ENCODE measurements around the gene SLC12A1. TPM values are rescaled to one million over a fixed set of nuclear protein-coding genes. Genes with fewer than 3 reads are reported as not detected.
A peak's percentile ranks its signal among the peaks of the same experiment; 100 is the strongest.

SLC12A1 gene
- polyA plus RNA-seq, 2 of the 4 experiments (the other 2 are of a cell fraction) = not detected

DNA sequence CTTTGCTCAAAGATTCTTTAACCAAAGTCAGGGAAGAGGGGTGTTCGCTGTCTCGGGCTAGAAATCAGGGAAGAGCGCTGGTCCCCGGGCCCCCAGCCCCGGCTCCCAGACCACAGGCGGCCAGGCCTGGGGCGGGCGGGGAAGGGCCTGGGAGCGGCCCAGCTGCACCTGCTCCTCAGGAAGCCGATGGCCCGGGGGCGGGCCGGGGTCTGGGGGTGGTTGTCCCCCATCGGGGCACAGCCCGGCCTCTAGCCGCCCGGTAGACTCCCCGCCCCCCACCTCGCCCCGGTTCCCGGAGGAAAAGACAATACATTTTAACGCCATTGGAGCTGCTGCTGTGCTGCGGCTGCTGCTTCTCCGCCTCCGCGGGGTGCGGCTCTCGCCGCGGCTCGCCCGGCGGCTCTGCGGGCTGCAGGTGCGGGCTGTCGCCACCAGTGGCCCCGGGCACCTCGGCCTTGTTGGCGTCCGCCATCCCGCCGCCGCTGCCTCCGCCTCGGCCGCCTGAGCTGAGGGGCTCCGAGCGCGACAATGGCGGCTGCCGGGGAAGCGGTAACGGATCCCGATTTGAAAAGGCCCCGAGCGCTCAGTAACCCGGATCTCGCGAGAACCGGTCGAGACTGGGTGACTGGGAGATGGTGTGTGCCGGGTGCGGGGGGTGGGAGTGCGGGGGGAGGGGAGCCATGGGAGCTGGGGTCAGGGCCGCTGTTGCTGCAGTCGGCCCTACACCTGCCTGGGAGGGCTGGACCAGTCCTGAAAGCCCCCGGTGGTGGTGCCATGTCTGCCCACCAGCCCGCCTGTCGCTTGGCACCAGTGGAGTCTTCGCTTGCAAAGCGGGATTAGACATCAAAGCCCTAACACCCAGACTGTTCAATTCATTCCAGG lies 28.1 kb upstream of the SLC12A1 start, which contains the start of gene MYEF2:
TSS of gene MYEF2 (minus strand) at position 530 of the 882 bp plus-strand sequence. CDS start at position 472, 58 bp downstream.
- H3K9me3 ChIP-seq = no peaks in the 10 kb centered on the region
- 21% methylated on average over 8 of the region's 71 CpGs for WGBS (ENCODE audit: missing lambda C conversion rate)
- peak within 1 kb of the TSS; percentile 70 for H3K4me2 ChIP-seq
- ChIA-PET CTCF (interaction anchor here (1.1 kb wide), 1 partner anchor 107 kb away, joined by 3 read pairs; no protein-coding TSS in a partner anchor), POLR2A (no interaction called here)
- DNase-seq (ENCODE audit: low read depth in 1 of 2, low spot score in 1 of 2) (peak; percentile 44 to 81), ATAC-seq (peak; percentile 96 to 98), FAIRE-seq (no peak)
- TF ChIP-seq KDM1A (IDR thresholded peaks at IDR 0.05; ENCODE audit: low read depth) (no peak), CBX8 (IDR thresholded peaks at IDR 0.05) (no peak), CHD2 (IDR thresholded peaks at IDR 0.05; ENCODE audit: low read length, partially characterized antibody) (peak; percentile 93), JUN (IDR thresholded peaks at IDR 0.05) (peak in 1 of 2 experiments; percentile 79; a peak in 3 of 5 replicates), TFCP2L1 (CRISPR knock-in tag; IDR thresholded peaks at IDR 0.05) (no peak), NR3C1 (IDR thresholded peaks at IDR 0.05) (no peak), BCL3 (IDR thresholded peaks at IDR 0.05) (peak; percentile 48; the same call in 1 of the 3 replicates), ZNF302 (CRISPR knock-in tag; IDR thresholded peaks at IDR 0.05) (no peak), MYC (IDR thresholded peaks at IDR 0.05; ENCODE audit: borderline replicate concordance, low read length) (no peak), POLR2A (IDR thresholded peaks at IDR 0.05; ENCODE audit: low read length) (0 out of 2 replicates have a peak, but pooled peaks have one; percentile 20), EHMT2 (IDR thresholded peaks at IDR 0.05; ENCODE audit: low read depth) (no peak), SREBF2 (IDR thresholded peaks at IDR 0.05) (no peak), REST (IDR thresholded peaks at IDR 0.05) (peak; percentile 98), MAX (IDR thresholded peaks at IDR 0.05) (peak; percentile 67), CBX2 (IDR thresholded peaks at IDR 0.05; ENCODE audit: borderline replicate concordance, low read depth) (no peak), BHLHE40 (IDR thresholded peaks at IDR 0.05; ENCODE audit: low read depth, low read length) (no peak), ZFP36 (IDR thresholded peaks at IDR 0.05; ENCODE audit: borderline replicate concordance, partially characterized antibody) (no peak), ZSCAN20 (CRISPR knock-in tag; IDR thresholded peaks at IDR 0.05) (no peak), CEBPB (IDR thresholded peaks at IDR 0.05) (no peak), PHF8 (IDR thresholded peaks at IDR 0.05; ENCODE audit: borderline replicate concordance, low read depth) (peak; percentile 71), GATA3 (IDR thresholded peaks at IDR 0.05; ENCODE audit: borderline replicate concordance) (no peak), RAD21 (conservative IDR thresholded peaks at IDR 0.05 in 1 of 2, IDR thresholded peaks at IDR 0.05 in 1 of 2) (no peak), E2F6 (IDR thresholded peaks at IDR 0.05; ENCODE audit: borderline replicate concordance, low read depth) (peak; percentile 67)
- TF ChIP-seq, protein P1, sequence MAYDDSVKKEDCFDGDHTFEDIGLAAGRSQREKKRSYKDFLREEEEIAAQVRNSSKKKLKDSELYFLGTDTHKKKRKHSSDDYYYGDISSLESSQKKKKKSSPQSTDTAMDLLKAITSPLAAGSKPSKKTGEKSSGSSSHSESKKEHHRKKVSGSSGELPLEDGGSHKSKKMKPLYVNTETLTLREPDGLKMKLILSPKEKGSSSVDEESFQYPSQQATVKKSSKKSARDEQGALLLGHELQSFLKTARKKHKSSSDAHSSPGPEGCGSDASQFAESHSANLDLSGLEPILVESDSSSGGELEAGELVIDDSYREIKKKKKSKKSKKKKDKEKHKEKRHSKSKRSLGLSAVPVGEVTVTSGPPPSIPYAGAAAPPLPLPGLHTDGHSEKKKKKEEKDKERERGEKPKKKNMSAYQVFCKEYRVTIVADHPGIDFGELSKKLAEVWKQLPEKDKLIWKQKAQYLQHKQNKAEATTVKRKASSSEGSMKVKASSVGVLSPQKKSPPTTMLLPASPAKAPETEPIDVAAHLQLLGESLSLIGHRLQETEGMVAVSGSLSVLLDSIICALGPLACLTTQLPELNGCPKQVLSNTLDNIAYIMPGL (CRISPR knock-in tag; IDR thresholded peaks at IDR 0.05; ENCODE audit: borderline replicate concordance) = no peak
- TF ChIP-seq, protein P2, sequence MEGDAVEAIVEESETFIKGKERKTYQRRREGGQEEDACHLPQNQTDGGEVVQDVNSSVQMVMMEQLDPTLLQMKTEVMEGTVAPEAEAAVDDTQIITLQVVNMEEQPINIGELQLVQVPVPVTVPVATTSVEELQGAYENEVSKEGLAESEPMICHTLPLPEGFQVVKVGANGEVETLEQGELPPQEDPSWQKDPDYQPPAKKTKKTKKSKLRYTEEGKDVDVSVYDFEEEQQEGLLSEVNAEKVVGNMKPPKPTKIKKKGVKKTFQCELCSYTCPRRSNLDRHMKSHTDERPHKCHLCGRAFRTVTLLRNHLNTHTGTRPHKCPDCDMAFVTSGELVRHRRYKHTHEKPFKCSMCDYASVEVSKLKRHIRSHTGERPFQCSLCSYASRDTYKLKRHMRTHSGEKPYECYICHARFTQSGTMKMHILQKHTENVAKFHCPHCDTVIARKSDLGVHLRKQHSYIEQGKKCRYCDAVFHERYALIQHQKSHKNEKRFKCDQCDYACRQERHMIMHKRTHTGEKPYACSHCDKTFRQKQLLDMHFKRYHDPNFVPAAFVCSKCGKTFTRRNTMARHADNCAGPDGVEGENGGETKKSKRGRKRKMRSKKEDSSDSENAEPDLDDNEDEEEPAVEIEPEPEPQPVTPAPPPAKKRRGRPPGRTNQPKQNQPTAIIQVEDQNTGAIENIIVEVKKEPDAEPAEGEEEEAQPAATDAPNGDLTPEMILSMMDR (IDR thresholded peaks at IDR 0.05) = no peak
- H3K4me1 ChIP-seq = peaks cover 11% of the 10 kb centered on the region; the same call in 2 of the 3 replicates
- peak within 1 kb of the TSS; percentile 94 to 100 for H3K27ac ChIP-seq
- H3K4me3 ChIP-seq = peak within 1 kb of the TSS; percentile 84
